Peyer's patch (tissue), 4 donors: ENCODE results near the gene ZBED6.

Experiments
- CTCF ChIP-seq, 6 experiments: fragments of 450-650 bp in 4 of 6; fragments of 200-600 bp in 2 of 6; sonication (generic) in 1 of 6; IDR thresholded peaks; one replicate each; pipeline ENCODE4 v1.5.1; 2017 to 2019; ENCODE audit warnings: antibody characterized with exemption in 6 of 6, mild to moderate bottlenecking in 3 of 6, moderate library complexity in 1 of 6
- POLR2A ChIP-seq, 2 donors: fragments of 450-650 bp; IDR thresholded peaks; one replicate each; pipeline ENCODE4 v1.5.1; 2017; ENCODE audit warnings: antibody characterized with exemption in 2 of 2, mild to moderate bottlenecking in 2 of 2, moderate library complexity in 2 of 2

- no peak for TF ChIP-seq CTCF (IDR thresholded peaks at IDR 0.05)
- no peak for TF ChIP-seq POLR2A (IDR thresholded peaks at IDR 0.05)
Measured at GRCh38 chr1:203826175-203826574, 30.8 kb downstream of the ZBED6 start.
